Thoracic aorta (tissue), 2 donors: ENCODE measurements around the gene HYAL4. TPM values are rescaled to one million over a fixed set of nuclear protein-coding genes. Genes with fewer than 3 reads are reported as not detected.

ENCODE experiments used
- ATAC-seq: fragments of 150-250 bp; one replicate; pipeline ENCODE4 v1.8.0; 2017; ENCODE audit warnings: low read depth; ENCODE audit not compliant: insufficient number of reproducible peaks, low FRiP score
- DNase-seq: peaks from one replicate; pipeline ENCODE4 v3.0.0-alpha.2; 2020; ENCODE audit warnings: low spot score
- H3K27ac ChIP-seq, 2 donors: fragments of 200-600 bp; sonication (generic); 1 replicate in 1 of 2; 2 replicates in 1 of 2; pipeline ENCODE4 v1.5.1; 2016; ENCODE audit warnings: mild to moderate bottlenecking in 2 of 2, moderate library complexity in 2 of 2
- H3K27me3 ChIP-seq: fragments of 200-600 bp; sonication (generic); replicated peaks from 2 replicates; pipeline ENCODE4 v1.6.0; 2016; ENCODE audit warnings: mild to moderate bottlenecking; ENCODE audit not compliant: insufficient read depth
- H3K36me3 ChIP-seq: fragments of 200-600 bp; sonication (generic); one replicate; pipeline ENCODE4 v1.5.1; 2016
- H3K4me1 ChIP-seq, 2 donors: fragments of 200-600 bp; sonication (generic); 1 replicate in 1 of 2; 2 replicates in 1 of 2; pipeline versions ENCODE4 v1.5.1 to v1.6.0; 2016; ENCODE audit warnings: low read depth in 2 of 2, mild to moderate bottlenecking in 1 of 2; ENCODE audit not compliant: control insufficient read depth in 1 of 2
- H3K4me3 ChIP-seq: fragments of 200-600 bp; sonication (generic); 2 replicates; pipeline ENCODE4 v1.5.1; 2016; ENCODE audit warnings: mild to moderate bottlenecking
- H3K9me3 ChIP-seq: fragments of 200-600 bp; sonication (generic); 2 replicates; pipeline ENCODE4 v1.5.1; 2016
- total RNA-seq, 2 donors: library from RNA; depleted of rRNA; stranded (reverse); fragments of >200 nt; gene quantifications; one replicate each; pipeline versions ENCODE4 v1.1.0 to v1.2.3, GENCODE V29; 2016
- TF ChIP-seq, protein P1 (sequence below): fragments of 200-600 bp; sonication (generic); IDR thresholded peaks from one replicate; pipeline ENCODE4 v1.5.1; 2019; ENCODE audit warnings: antibody characterized with exemption

The HYAL4 gene, protein sequence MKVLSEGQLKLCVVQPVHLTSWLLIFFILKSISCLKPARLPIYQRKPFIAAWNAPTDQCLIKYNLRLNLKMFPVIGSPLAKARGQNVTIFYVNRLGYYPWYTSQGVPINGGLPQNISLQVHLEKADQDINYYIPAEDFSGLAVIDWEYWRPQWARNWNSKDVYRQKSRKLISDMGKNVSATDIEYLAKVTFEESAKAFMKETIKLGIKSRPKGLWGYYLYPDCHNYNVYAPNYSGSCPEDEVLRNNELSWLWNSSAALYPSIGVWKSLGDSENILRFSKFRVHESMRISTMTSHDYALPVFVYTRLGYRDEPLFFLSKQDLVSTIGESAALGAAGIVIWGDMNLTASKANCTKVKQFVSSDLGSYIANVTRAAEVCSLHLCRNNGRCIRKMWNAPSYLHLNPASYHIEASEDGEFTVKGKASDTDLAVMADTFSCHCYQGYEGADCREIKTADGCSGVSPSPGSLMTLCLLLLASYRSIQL
- total RNA-seq: not detected

GRCh38 chr7:123844712-123845219, at the start of gene HYAL4:
Gene HYAL4, plus strand, starts transcription at chr7:123845169. Its CDS starts 23,105 bp downstream, at chr7:123868274.
- H3K4me3 ChIP-seq: no peak within 1 kb of the TSS
- TF ChIP-seq, protein P1, sequence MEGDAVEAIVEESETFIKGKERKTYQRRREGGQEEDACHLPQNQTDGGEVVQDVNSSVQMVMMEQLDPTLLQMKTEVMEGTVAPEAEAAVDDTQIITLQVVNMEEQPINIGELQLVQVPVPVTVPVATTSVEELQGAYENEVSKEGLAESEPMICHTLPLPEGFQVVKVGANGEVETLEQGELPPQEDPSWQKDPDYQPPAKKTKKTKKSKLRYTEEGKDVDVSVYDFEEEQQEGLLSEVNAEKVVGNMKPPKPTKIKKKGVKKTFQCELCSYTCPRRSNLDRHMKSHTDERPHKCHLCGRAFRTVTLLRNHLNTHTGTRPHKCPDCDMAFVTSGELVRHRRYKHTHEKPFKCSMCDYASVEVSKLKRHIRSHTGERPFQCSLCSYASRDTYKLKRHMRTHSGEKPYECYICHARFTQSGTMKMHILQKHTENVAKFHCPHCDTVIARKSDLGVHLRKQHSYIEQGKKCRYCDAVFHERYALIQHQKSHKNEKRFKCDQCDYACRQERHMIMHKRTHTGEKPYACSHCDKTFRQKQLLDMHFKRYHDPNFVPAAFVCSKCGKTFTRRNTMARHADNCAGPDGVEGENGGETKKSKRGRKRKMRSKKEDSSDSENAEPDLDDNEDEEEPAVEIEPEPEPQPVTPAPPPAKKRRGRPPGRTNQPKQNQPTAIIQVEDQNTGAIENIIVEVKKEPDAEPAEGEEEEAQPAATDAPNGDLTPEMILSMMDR: no peak
- DNase-seq (no peak), ATAC-seq (no peak)
- no peaks in the 10 kb centered on the region for H3K9me3 ChIP-seq
- peaks cover 0 to 19% of the 10 kb centered on the region in 2 donors for H3K4me1 ChIP-seq
- no peak within 1 kb of the TSS for H3K27ac ChIP-seq
- no peaks in the 10 kb centered on the region for H3K36me3 ChIP-seq
- H3K27me3 ChIP-seq: no peaks in the 10 kb centered on the region

DNA sequence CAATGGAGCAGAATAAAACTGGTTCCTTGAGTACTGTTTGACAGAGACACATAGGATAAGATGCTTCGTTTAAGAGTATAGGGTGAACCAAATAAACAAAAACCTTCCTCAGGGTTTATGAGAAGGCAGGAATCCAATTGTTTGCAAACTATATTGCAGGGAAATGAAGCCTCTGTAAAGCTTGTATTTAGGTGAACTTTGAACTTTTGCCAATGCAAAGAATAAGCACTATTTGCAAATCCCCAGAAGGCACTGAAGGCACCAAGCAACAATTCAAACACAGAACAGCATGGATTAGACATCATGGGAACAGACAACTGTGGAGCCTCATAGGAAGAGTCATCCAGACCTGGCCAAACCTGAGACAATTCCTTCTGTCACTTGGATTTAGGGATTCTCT, 49.1 kb upstream of the HYAL4 start:
- Histone ChIP-seq H3K36me3 (no peaks in the 10 kb centered on the region), H3K27ac (no peak overlapping the region), H3K4me1 (peaks cover 0 to 7% of the 10 kb centered on the region in 2 donors), H3K27me3 (no peaks in the 10 kb centered on the region), H3K9me3 (no peaks in the 10 kb centered on the region), H3K4me3 (no peak overlapping the region)
- no peak for DNase-seq
- TF ChIP-seq, protein P1: no peak
- no peak for ATAC-seq

- TF ChIP-seq, protein P1: no peak
- no peak for DNase-seq
- Histone ChIP-seq H3K4me3 (no peak overlapping the region), H3K9me3 (no peaks in the 10 kb centered on the region), H3K27me3 (no peaks in the 10 kb centered on the region), H3K36me3 (no peaks in the 10 kb centered on the region), H3K27ac (no peak overlapping the region), H3K4me1 (peaks cover 0 to 7% of the 10 kb centered on the region in 2 donors)
- no peak for ATAC-seq
Measured at GRCh38 chr7:123796568-123796967, 48.4 kb upstream of the HYAL4 start.

GRCh38 chr7:123797673-123798531, 47.1 kb upstream of the HYAL4 start:
- TF ChIP-seq, protein P1: peak; percentile 45
- peaks cover 0 to 7% of the 10 kb centered on the region in 2 donors for H3K4me1 ChIP-seq
- no peak overlapping the region for H3K4me3 ChIP-seq
- H3K27me3 ChIP-seq: no peaks in the 10 kb centered on the region
- DNase-seq (no peak), ATAC-seq (peak; percentile 98)
- H3K9me3 ChIP-seq: no peaks in the 10 kb centered on the region
- no peaks in the 10 kb centered on the region for H3K36me3 ChIP-seq
- no peak overlapping the region for H3K27ac ChIP-seq
